K562 (cell line): ENCODE measurements around the gene SFMBT2. TPM values are rescaled to one million over a fixed set of nuclear protein-coding genes. Genes with fewer than 3 reads are reported as not detected.

ENCODE experiments used
- ATAC-seq: fragments of 200-7000 bp; cut with Tn5 transposase; 3 replicates; pipeline ENCODE4 v1.9.1; 2020; ENCODE audit warnings: moderate library complexity
- BruUV-seq: library from RNA; stranded (reverse); fragments of 400-500 nt; replicated peaks from 2 replicates; lab custom pipeline; 2021; lab: Mats Ljungman, UMichigan
- CTCF ChIA-PET: fragments of 300-600 bp; formaldehyde crosslinking; extraction: SDS; loops from one replicate; lab custom pipeline; 2021; ENCODE audit warnings: low intra/inter-chr PET ratio; lab: Yijun Ruan, JAX
- POLR2A ChIA-PET: fragments of 300-600, 350-650 bp; sonication (Branson Sonifier 250); formaldehyde crosslinking; extraction: SDS; loops from one replicate; lab custom pipeline; 2021; ENCODE audit warnings: antibody characterized with exemption, inconsistent platforms; lab: Yijun Ruan, JAX
- DNase-seq, 4 experiments: peaks; one replicate each; pipeline versions ENCODE4 v3.0.0 to v3.0.0-alpha.2; 2011 to 2018; ENCODE audit warnings: low spot score in 3 of 4, mixed read lengths in 3 of 4; ENCODE audit errors: extremely low read depth in 1 of 4
- FAIRE-seq: peaks from 2 replicates; lab custom pipeline; 2011; peaks lifted over from hg19 to GRCh38; lab: Jason Lieb, UNC
- H2AFZ ChIP-seq: 2 replicates; pipeline ENCODE4 v1.6.0; 2011; ENCODE audit warnings: low read depth, low read length, control low read depth, inconsistent platforms
- H3K27ac ChIP-seq: fragments of 200-600 bp; 3 replicates; pipeline ENCODE4 v1.8.0; 2011; ENCODE audit warnings: low read depth, mild to moderate bottlenecking, control low read depth, inconsistent platforms, low read length, moderate library complexity, mixed read lengths; ENCODE audit errors: extremely low read depth
- H3K27me3 ChIP-seq, 2 experiments: fragments of 300-600 bp in 1 of 2; 2 replicates in 1 of 2; 3 replicates in 1 of 2; pipeline versions ENCODE4 v1.6.0 to v1.8.0; 2011; ENCODE audit warnings: inconsistent platforms in 2 of 2, low read length in 2 of 2, mild to moderate bottlenecking in 1 of 2, mixed read lengths in 1 of 2, moderate library complexity in 1 of 2; ENCODE audit not compliant: control insufficient read depth in 2 of 2, insufficient read depth in 2 of 2
- H3K36me3 ChIP-seq: fragments of 300-600 bp; 3 replicates; pipeline ENCODE4 v1.8.0; 2011; ENCODE audit warnings: mild to moderate bottlenecking, low read length, inconsistent platforms; ENCODE audit not compliant: control insufficient read depth, insufficient read depth
- H3K4me1 ChIP-seq, 2 experiments: fragments of 200-600 bp in 1 of 2; replicated peaks in 1 of 2; 2 replicates in 1 of 2; 3 replicates in 1 of 2; pipeline versions ENCODE4 v1.5.1 to v1.8.0; 2011; ENCODE audit warnings: inconsistent platforms in 2 of 2, low read length in 2 of 2, mild to moderate bottlenecking in 1 of 2, mixed read lengths in 1 of 2, moderate library complexity in 1 of 2; ENCODE audit not compliant: control insufficient read depth in 2 of 2, insufficient read depth in 2 of 2
- H3K4me2 ChIP-seq: 2 replicates; pipeline ENCODE4 v1.6.1; 2011; ENCODE audit warnings: low read length, control low read depth, inconsistent platforms, mixed read lengths; ENCODE audit not compliant: insufficient read depth
- H3K4me3 ChIP-seq: fragments of 200-600 bp; sonication (generic), shearing (Covaris generic); 2 replicates; pipeline ENCODE4 v1.5.1; 2016; ENCODE audit warnings: control low read depth, inconsistent platforms
- H3K79me2 ChIP-seq: fragments of 200-600 bp; 3 replicates; pipeline ENCODE4 v1.8.0; 2011; ENCODE audit warnings: low read length, inconsistent platforms; ENCODE audit not compliant: control insufficient read depth, insufficient read depth
- H3K9ac ChIP-seq, 2 experiments: 2 replicates each; pipeline versions ENCODE4 v1.6.0 to v1.6.1; 2011; ENCODE audit warnings: low read depth in 2 of 2, low read length in 2 of 2, control low read depth in 1 of 2, inconsistent platforms in 1 of 2, mild to moderate bottlenecking in 1 of 2, mixed read lengths in 1 of 2; ENCODE audit not compliant: insufficient read depth in 1 of 2
- H3K9me1 ChIP-seq: one replicate; pipeline ENCODE4 v1.6.0; 2011; ENCODE audit warnings: inconsistent platforms, mild to moderate bottlenecking, low read length, moderate library complexity; ENCODE audit not compliant: control insufficient read depth, insufficient read depth
- H3K9me3 ChIP-seq: replicated peaks from 2 replicates; pipeline ENCODE4 v1.5.1; 2011; ENCODE audit warnings: low read depth, low read length, inconsistent platforms; ENCODE audit not compliant: control insufficient read depth, insufficient read depth
- H4K20me1 ChIP-seq: replicated peaks from 2 replicates; pipeline ENCODE4 v1.6.1; 2011; ENCODE audit warnings: low read length, inconsistent platforms, mixed read lengths; ENCODE audit not compliant: control insufficient read depth, insufficient read depth
- ATF1 ChIP-seq, 2 experiments: fragments of 450-650 bp in 1 of 2; IDR thresholded peaks; 2 replicates each; pipeline ENCODE4 v1.6.1; 2016; ENCODE audit warnings: missing compliant biosample characterization in 1 of 2, missing genetic modification characterization in 1 of 2
- DEAF1 ChIP-seq: fragments of 450-650 bp; formaldehyde crosslinking; IDR thresholded peaks from 2 replicates; pipeline ENCODE4 v1.4.0; 2020; ENCODE audit warnings: mild to moderate bottlenecking, moderate library complexity
- ETV5 ChIP-seq: sonication (generic); formaldehyde crosslinking; IDR thresholded peaks from 2 replicates; pipeline ENCODE4 v1.4.0; 2020; ENCODE audit warnings: low read depth, mild to moderate bottlenecking, missing genetic modification reagents
- EWSR1 ChIP-seq: fragments of 450-650 bp; IDR thresholded peaks from 2 replicates; pipeline ENCODE4 v1.6.1; 2018; ENCODE audit warnings: borderline replicate concordance, mild to moderate bottlenecking, low read depth, moderate library complexity; ENCODE audit not compliant: partially characterized antibody
- L3MBTL2 ChIP-seq: fragments of 450-650 bp; IDR thresholded peaks from 2 replicates; pipeline ENCODE4 v1.6.1; 2016; ENCODE audit warnings: mild to moderate bottlenecking, moderate library complexity
- MCM3 ChIP-seq: fragments of 450-650 bp; IDR thresholded peaks from 2 replicates; pipeline ENCODE4 v1.6.1; 2016
- MEF2A ChIP-seq: IDR thresholded peaks from 2 replicates; pipeline ENCODE4 v1.6.1; 2011; ENCODE audit warnings: low read depth, mild to moderate bottlenecking, low read length, moderate library complexity; ENCODE audit not compliant: control insufficient read depth
- POLR3A ChIP-seq: IDR thresholded peaks from 2 replicates; pipeline ENCODE4 v1.6.1; 2011; ENCODE audit warnings: borderline replicate concordance, mild to moderate bottlenecking, moderate library complexity; ENCODE audit not compliant: insufficient read length, insufficient read depth; ENCODE audit errors: extremely low read depth
- PTRF ChIP-seq: fragments of 450-650 bp; IDR thresholded peaks from 2 replicates; pipeline ENCODE4 v1.6.1; 2016; ENCODE audit warnings: mild to moderate bottlenecking, missing genetic modification characterization, missing compliant biosample characterization
- SLC30A9 ChIP-seq: fragments of 250-450 bp; sonication (Bioruptor Pico); IDR thresholded peaks from 2 replicates; pipeline ENCODE4 v1.8.0; 2022; ENCODE audit warnings: mild to moderate bottlenecking, moderate library complexity
- SMARCA5 ChIP-seq: fragments of 450-650 bp; IDR thresholded peaks from 2 replicates; pipeline ENCODE4 v1.6.1; 2016
- TOE1 ChIP-seq, 2 experiments: fragments of 450-650 bp in 1 of 2; sonication (generic) in 1 of 2; formaldehyde crosslinking in 1 of 2; IDR thresholded peaks; 2 replicates each; pipeline versions ENCODE4 v1.7.1 to v1.8.0; 2016 to 2022; ENCODE audit warnings: borderline replicate concordance in 2 of 2, mild to moderate bottlenecking in 2 of 2, antibody characterized with exemption in 1 of 2, inconsistent platforms in 1 of 2, low read depth in 1 of 2, missing genetic modification reagents in 1 of 2, moderate library complexity in 1 of 2
- XRCC4 ChIP-seq: IDR thresholded peaks from one replicate; pipeline ENCODE4 v1.6.1; 2011; ENCODE audit not compliant: insufficient read depth, insufficient read length; ENCODE audit errors: extremely low read depth
- ZNF239 ChIP-seq: fragments of 250-450 bp; sonication (Bioruptor Pico); IDR thresholded peaks from 2 replicates; pipeline ENCODE4 v1.4.0; 2020; ENCODE audit warnings: mild to moderate bottlenecking
- ZNF589 ChIP-seq: fragments of 200-800 bp; sonication (Bioruptor generic); IDR thresholded peaks from 2 replicates; pipeline ENCODE4 v1.6.1; 2016; ENCODE audit warnings: low read depth, missing genetic modification characterization, missing compliant biosample characterization
- ZSCAN32 ChIP-seq: fragments of 450-650 bp; formaldehyde crosslinking; IDR thresholded peaks from 2 replicates; pipeline ENCODE4 v1.4.0; 2020; ENCODE audit warnings: mild to moderate bottlenecking, moderate library complexity
- ZZZ3 ChIP-seq: fragments of 450-650 bp; IDR thresholded peaks from 2 replicates; pipeline ENCODE4 v1.6.1; 2016; ENCODE audit warnings: antibody characterized with exemption, mild to moderate bottlenecking, moderate library complexity
- WGBS: fragments of 100-300 bp; shearing (Covaris generic); methylation state at CpG from one replicate; pipeline ENCODE4 v1.1.6; 2016; ENCODE audit warnings: low coverage, mixed read lengths; ENCODE audit not compliant: insufficient coverage; ENCODE audit errors: missing lambda C conversion rate; 5-methylcytosine and 5-hydroxymethylcytosine counted together
- in situ Hi-C: fragments of 300-500 bp; cut with MboI; formaldehyde crosslinking; loops from 4 replicates; pipeline ENCODE4 v1.15.0; 2018; ENCODE audit warnings: inconsistent platforms, mixed read lengths
- intact Hi-C: fragments of 100-400 bp; cut with micrococcal nuclease; formaldehyde crosslinking; loops from 2 replicates; pipeline ENCODE4 v1.14.2; 2022
- polyA plus RNA-seq, 8 experiments: library from polyadenylated mRNA; depleted of rRNA in 4 of 8; stranded (reverse) in 5 of 8; unstranded in 3 of 8; fragments of >200 nt; fragmentation: Nextera tagmentation in 2 of 8; fragmentation: Illumina TruSeq in 1 of 8; extraction: Ambion mirVana in 2 of 8; extraction: Trizol in 1 of 8; gene quantifications; 2 replicates each; pipeline versions ENCODE4 v1.2.1 to v1.2.3, GENCODE V29; 2011 to 2014; ENCODE audit warnings: inconsistent platforms in 1 of 8, missing spikeins in 1 of 8
- total RNA-seq, 7 experiments: library from RNA; depleted of rRNA in 6 of 7; stranded (reverse); fragments of >200 nt in 6 of 7; fragmentation: Illumina TruSeq in 2 of 7; extraction: Trizol in 2 of 7; gene quantifications; 2 replicates each; pipeline versions ENCODE4 v1.2.1 to v1.2.3, GENCODE V29; 2011 to 2021; ENCODE audit warnings: low replicate concordance in 1 of 7
- TF ChIP-seq, protein P1 (sequence below): IDR thresholded peaks from 2 replicates; pipeline ENCODE4 v1.6.1; 2016; ENCODE audit warnings: missing genetic modification characterization, missing compliant biosample characterization
- TF ChIP-seq, protein P2 (sequence below): fragments of 450-650 bp; IDR thresholded peaks from 2 replicates; pipeline ENCODE4 v1.6.1; 2014; ENCODE audit warnings: low read depth, mild to moderate bottlenecking, moderate library complexity, borderline replicate concordance

SFMBT2 gene
- total and polyA plus RNA-seq, 9 of the 15 experiments (the other 6 are each of a cell fraction or from before 2014, with no cell fraction given) = 1.2 to 13.6 (median 7.6) TPM

DNA sequence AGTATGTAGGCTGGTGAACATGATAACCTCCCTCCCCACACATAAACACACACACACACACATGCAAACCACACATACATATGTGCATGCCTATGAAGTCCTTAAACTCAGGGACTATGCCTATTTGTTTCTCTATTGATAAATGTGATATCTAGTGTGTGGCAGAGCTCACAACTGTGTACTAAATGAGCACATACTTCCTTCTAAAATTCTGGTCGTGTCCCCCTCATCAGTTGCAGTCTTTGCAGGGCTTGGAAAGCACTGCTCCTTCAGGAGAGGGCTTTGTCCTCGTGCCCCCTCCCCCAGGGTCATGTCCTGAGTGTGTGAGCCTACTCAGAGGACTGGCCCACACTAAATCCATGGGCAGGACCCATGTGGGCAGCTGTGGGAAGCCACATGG, 94.0 kb downstream of the SFMBT2 start:
- POLR2A ChIA-PET = no interaction called here
- WGBS = 42% methylated on average over 2 of the region's 2 CpGs
- Histone ChIP-seq H2AFZ (no peak overlapping the region), H3K4me2 (no peak overlapping the region), H3K27me3 (no peaks in the 10 kb centered on the region), H4K20me1 (no peaks in the 10 kb centered on the region; the same call in 1 of the 2 replicates), H3K79me2 (peaks cover 61% of the 10 kb centered on the region), H3K9me3 (no peaks in the 10 kb centered on the region), H3K9ac (no peak overlapping the region), H3K4me3 (no peak overlapping the region), H3K9me1 (no peaks in the 10 kb centered on the region), H3K36me3 (no peaks in the 10 kb centered on the region; the same call in 2 of the 3 replicates), H3K4me1 (peaks cover 3 to 8% of the 10 kb centered on the region in 2 experiments; a peak in 2 of 5 replicates), H3K27ac (no peak overlapping the region)
- intact Hi-C loops (loop anchor here (10.0 kb wide), 1 partner anchor 88 kb away; no protein-coding TSS in a partner anchor), in situ Hi-C loops (no loop called here)
- FAIRE-seq (no peak), DNase-seq (no peak), ATAC-seq (no peak)
- no TSS peak for BruUV-seq
- CTCF ChIA-PET = no interaction called here
- no peak for TF ChIP-seq SLC30A9 (CRISPR knock-in tag)
- TF ChIP-seq XRCC4 = no peak
- no peak for TF ChIP-seq DEAF1
- no peak for TF ChIP-seq PTRF
- no peak for TF ChIP-seq MCM3
- no peak for TF ChIP-seq MEF2A
- no peak for TF ChIP-seq SMARCA5
- no peak for TF ChIP-seq L3MBTL2
- TF ChIP-seq ZNF589 (CRISPR knock-in tag) = no peak
- no peak for TF ChIP-seq ZSCAN32 (CRISPR knock-in tag)
- TF ChIP-seq ATF1 (CRISPR knock-in tag; IDR thresholded peaks at IDR 0.05) = no peak
- TF ChIP-seq ATF1 (tag; IDR thresholded peaks at IDR 0.05) = no peak
- TF ChIP-seq, protein P1, sequence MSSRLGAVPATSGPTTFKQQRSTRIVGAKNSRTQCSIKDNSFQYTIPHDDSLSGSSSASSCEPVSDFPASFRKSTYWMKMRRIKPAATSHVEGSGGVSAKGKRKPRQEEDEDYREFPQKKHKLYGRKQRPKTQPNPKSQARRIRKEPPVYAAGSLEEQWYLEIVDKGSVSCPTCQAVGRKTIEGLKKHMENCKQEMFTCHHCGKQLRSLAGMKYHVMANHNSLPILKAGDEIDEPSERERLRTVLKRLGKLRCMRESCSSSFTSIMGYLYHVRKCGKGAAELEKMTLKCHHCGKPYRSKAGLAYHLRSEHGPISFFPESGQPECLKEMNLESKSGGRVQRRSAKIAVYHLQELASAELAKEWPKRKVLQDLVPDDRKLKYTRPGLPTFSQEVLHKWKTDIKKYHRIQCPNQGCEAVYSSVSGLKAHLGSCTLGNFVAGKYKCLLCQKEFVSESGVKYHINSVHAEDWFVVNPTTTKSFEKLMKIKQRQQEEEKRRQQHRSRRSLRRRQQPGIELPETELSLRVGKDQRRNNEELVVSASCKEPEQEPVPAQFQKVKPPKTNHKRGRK = no peak
- TF ChIP-seq, protein P2, sequence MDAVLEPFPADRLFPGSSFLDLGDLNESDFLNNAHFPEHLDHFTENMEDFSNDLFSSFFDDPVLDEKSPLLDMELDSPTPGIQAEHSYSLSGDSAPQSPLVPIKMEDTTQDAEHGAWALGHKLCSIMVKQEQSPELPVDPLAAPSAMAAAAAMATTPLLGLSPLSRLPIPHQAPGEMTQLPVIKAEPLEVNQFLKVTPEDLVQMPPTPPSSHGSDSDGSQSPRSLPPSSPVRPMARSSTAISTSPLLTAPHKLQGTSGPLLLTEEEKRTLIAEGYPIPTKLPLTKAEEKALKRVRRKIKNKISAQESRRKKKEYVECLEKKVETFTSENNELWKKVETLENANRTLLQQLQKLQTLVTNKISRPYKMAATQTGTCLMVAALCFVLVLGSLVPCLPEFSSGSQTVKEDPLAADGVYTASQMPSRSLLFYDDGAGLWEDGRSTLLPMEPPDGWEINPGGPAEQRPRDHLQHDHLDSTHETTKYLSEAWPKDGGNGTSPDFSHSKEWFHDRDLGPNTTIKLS = no peak
- TF ChIP-seq TOE1 (IDR thresholded peaks at IDR 0.05; ENCODE audit: borderline replicate concordance) = no peak
- TF ChIP-seq TOE1 (CRISPR knock-in tag; IDR thresholded peaks at IDR 0.05; ENCODE audit: borderline replicate concordance, low read depth) = no peak
- TF ChIP-seq ETV5 (CRISPR knock-in tag) = no peak
- TF ChIP-seq ZNF239 (CRISPR knock-in tag) = no peak
- no peak for TF ChIP-seq EWSR1
- no peak for TF ChIP-seq POLR3A
- TF ChIP-seq ZZZ3 = no peak
